HG03558 (cell line): ENCODE results near the gene BCL11A.

ENCODE experiments used
- ATAC-seq: cut with Tn5 transposase; IDR thresholded peaks from one replicate; pipeline ENCODE4 v1.9.1; 2021; ENCODE audit warnings: moderate number of reproducible peaks; ENCODE audit not compliant: unreplicated experiment; ENCODE audit errors: extremely low read depth

Gene BCL11A

DNA sequence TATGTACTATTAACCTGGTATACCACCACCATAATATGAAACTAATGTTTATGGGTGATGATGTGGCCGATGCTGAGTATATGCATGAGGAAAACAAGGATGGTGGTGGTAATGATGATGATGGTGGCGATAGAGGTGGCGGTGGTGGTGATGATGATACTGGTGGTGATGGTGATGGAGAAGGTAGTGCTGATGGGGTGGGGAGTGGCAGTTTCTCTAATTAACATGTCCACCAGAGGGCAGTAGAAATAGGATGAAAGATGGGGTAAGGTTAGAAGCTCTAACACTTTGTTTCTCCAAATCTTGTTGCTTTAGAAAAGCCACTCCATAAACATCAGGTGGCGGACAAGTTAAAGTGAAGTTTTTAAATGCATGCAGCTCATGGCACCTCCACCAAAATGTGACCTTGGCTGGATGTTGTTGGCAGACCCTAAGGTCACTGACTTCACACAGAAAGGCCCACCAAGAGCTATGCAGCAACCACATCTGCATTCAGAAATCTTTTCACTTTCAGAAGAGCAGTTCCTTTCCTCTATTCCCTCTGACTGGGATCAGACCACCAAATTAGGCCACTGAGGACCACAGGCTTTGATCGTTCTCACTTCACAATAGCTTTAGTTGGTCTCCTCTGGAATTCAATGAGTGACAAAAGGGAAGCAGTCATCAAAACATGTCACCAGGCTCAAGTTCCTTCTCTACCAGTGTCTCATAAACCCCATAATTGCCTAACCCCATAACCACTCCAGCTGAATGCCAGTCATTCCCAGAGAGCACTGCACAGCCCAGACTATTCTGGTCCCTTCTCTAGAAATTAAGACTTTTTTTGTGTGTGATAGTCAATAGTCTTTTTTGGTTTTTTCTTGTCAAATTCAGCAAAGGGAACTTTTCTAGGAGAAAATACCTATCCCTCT lies 7.5 kb upstream of the BCL11A start:
- peak; percentile 38 for ATAC-seq

GRCh38 chr2:60559880-60560279 lies 6.4 kb upstream of the BCL11A start:
- no peak for ATAC-seq

DNA sequence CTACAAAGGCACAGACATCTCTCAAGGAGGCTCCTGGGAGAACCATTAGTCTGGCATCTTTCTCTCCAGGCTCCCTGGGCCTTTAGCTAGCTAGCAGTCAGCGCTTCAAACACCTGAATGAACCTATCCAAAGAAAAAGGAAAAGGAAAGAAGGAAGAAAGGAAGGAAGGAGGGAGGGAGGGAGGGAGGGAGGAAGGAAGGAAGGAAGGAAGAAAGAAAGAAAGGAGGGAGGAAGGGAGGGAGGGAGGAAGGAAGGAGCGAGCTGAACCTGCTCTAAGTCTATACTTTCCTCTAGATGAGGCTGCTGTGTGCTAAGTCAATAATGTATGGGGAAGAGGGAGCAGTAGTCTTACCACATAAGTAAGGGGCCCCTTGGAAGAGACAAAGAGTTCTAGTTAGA lies 5.1 kb upstream of the BCL11A start:
- no peak for ATAC-seq

DNA sequence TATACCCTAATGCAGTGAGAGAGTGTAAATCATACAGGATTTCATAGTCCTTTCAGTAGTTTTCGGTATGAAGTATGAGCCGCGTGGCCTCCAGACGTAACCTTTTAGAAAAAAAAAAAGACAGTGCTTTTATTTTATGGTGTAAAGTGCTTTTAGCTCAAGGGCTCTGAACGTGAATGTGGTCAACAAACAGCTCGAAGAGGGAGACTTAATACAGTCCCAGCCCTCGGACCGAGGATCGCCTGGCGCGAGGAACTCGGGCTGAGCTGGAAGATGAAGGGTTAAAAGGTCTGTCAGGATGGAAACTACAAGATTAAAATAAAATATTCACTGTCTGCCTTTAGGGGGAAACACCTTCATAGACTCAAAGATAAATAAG lies 4.0 kb upstream of the BCL11A start:
- no peak for ATAC-seq

GRCh38 chr2:60556576-60557485 lies 3.4 kb upstream of the BCL11A start:
- ATAC-seq, result no peak

- ATAC-seq, result no peak
Observed at GRCh38 chr2:60556175-60556574, 2.7 kb upstream of the BCL11A start.

- ATAC-seq, result no peak
Observed at GRCh38 chr2:60555783-60556139, 2.3 kb upstream of the BCL11A start.

DNA sequence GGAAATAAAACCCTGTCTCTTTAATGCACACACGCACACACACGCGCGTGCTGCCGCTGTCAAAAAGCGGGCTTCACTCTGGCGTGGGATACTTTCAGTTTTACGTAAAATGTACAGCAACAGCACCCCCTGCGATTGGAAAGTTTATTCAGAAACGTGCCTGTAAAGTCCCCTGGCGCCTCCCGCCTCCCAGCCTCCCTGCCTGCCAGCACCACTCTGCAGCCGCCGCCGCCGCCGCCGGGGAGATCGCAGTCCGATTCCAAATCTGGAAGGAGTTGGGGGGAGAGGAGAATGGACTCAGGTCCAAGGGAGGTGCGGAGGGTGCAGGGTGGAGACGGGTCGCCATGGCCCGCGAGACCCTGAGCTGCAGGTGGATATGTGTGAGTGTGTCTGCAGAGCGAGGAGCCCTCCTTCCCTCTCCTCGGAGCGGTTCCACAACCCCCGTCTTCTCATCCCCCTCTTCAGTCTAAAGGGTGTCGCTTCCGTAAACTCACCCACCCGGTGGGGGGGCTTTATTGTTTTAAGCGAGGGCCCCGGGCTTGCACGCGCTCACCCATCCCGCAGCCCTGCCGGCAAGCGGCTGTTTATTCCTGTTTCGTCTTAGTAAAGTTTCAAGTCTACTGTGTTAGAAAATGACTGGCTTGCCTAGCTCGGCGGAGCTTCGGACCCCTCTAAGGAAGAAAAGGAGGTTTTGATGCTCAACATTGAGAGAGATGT lies 1.8 kb upstream of the BCL11A start:
- ATAC-seq, result peak; percentile 20

- no peak for ATAC-seq
Observed at GRCh38 chr2:60554646-60555065, 1.2 kb upstream of the BCL11A start.

DNA sequence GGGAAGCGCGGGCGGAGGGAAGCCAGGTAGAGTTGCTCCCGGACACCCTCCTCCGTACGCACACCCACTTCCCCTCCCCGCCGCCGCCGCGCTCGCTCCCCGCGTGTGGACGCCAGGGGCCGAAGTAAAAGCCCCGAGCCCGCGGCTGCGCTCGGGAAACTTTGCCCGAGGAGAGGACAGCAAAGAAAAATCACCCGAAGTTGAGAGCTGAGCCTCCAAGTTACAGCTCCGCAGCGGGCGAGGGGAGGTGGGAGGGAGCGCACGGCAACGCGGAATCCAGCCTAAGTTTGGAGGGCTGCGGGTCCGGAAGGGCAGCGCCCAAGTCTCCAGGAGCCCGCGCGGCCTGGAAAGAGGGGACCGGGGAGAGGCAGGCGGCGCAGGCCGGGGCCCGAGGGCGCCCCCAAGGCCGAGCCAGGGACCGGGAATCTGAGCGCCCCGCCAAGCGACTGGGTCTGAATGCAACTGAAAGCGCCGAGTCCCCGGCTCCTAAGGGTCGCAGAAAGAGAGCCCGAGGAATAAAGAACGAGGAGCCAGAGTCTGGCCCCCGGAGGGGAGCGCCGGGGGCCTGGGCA lies 706 bp upstream of the BCL11A start:
- ATAC-seq, result no peak

- no peak for ATAC-seq
Observed at GRCh38 chr2:60552851-60553494, 481 bp downstream of the BCL11A start.

DNA sequence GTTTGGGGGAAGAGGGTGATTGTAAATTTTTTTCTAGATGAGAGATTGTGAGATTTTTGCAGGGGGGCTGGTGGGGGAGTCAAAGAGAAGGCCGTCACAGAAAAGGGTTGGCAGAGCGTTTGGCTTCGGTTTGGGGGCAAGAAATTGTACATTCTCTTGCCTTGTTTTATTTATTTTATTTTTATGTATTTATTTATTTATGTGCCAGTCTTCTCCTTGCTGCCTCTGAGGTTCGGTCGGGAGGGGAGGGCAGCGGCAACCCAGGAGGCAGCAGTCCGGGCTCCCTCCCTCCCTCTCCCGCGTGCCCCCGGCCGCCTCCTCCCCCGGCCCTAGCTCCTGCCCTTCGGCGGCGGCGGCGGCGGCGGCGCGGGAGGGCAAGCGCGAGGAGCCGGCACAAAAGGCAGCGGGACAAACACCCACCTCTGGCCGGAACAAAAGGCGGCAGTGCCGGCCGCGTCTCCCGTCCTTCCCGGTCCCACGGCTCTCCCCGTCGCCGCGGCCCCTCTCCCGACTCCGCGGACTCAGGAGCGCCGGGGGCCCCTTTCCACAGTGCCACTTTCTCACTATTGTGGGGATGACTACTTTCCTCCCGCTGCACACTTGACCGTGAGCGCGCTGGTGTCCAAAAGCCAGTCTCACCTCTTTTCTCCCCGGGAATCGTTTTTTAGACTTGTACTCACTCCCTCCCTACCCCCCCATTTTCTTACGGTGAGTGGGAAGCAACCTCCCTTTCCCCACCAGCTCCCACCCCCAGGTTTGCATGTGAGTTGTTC lies 1.2 kb downstream of the BCL11A start:
- ATAC-seq, result no peak

- ATAC-seq, result no peak
Observed at GRCh38 chr2:60551240-60552077, 2.0 kb downstream of the BCL11A start.

GRCh38 chr2:60550984-60551239 lies 2.5 kb downstream of the BCL11A start:
- ATAC-seq, result no peak

DNA sequence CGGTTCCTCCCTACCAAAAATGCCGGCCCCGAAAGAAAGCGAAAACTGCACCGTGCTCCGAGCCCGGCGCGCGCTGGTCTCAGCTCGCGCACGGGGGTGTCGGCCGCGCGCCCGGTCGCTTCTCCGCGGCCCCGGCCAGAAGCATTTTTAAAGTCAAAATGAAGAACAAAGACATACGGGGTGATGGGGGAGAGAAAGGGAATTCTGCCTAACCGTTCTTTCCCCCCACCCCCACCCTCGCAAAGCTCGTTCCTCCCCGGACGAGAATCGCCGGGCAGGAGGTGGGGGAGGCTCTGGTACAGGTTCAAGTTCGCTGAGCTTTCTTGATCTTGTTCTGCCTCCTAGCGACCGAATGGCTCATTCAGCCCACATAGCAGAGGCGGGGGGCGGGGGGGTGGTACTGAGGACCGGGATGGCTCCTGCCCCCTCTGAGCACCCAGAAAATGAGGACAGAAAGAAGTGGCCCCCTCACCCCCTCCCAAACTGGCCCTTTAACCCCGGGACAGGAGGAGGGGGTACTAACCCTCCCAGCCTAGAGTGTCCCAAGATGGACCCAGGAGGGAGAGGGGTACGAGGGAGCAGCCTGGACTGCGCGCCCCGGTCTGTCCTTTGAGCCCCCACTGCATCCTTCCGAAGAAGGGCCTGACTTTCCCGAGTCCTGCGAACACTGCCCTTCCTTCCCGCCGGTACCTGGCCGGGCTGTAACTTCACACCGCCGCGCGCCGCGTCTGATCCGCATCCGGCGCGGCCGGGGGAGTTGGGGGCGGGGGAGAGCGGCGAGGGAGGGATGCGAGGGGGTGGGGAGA lies 3.1 kb downstream of the BCL11A start:
- ATAC-seq, result peak; percentile 30

- no peak for ATAC-seq
Observed at GRCh38 chr2:60549928-60550177, 3.6 kb downstream of the BCL11A start.

DNA sequence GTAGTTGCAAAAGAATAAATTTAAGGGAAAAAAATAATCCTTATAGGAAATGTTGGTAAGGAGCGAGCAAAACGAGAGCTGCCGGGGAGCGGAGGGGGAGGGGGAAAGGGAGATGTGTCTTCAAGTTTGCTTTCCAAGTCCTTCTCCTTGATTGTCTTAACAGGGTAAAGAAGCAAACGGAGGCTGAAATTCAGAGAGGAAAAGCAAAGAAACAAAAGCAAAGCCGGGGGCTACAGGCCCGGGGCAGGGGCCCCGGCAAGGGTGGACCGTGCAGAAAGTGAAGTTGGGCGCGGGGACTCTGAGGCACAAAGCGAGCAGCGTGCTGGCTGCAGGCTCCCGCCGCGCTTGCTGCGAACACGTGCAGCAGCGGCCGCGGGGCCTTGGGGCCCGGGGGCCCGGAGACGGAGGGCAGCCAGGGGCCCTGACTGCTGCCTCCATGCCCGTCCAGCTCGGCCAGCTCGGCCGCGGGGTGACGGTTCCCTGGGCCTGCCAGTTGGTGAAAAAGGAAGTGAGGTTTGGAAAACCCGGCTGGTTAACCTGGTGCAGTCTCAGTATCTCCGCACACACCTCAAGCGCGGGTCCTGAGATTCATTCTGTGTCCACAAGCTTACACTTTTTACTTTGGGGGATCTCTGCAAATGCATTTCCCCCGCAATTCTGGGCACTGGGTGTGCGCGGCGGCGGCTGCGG lies 4.1 kb downstream of the BCL11A start:
- ATAC-seq, result no peak
